GM23248 (cell line): ENCODE data around the gene EFEMP2. TPM values are rescaled to one million over a fixed set of nuclear protein-coding genes. Genes with fewer than 3 reads are reported as not detected.

ENCODE experiments used
- DNase-seq: peaks from one replicate; pipeline ENCODE4 v3.0.0-alpha.2; 2015
- H2AFZ ChIP-seq: fragments of 200-600 bp; sonication (generic); 2 replicates; pipeline ENCODE4 v1.6.1; 2016; ENCODE audit warnings: antibody characterized with exemption
- H3F3A ChIP-seq: fragments of 200-600 bp; sonication (generic); 2 replicates; pipeline ENCODE4 v1.6.1; 2016; ENCODE audit warnings: mild to moderate bottlenecking, antibody characterized with exemption, mixed run types; ENCODE audit not compliant: insufficient read depth
- H3K27ac ChIP-seq: fragments of 200-600 bp; sonication (generic); 2 replicates; pipeline ENCODE4 v1.5.1; 2016; ENCODE audit warnings: mild to moderate bottlenecking
- H3K27me3 ChIP-seq: fragments of 200-600 bp; sonication (generic); replicated peaks from 2 replicates; pipeline ENCODE4 v1.6.1; 2016; ENCODE audit warnings: mild to moderate bottlenecking; ENCODE audit not compliant: insufficient read depth
- H3K36me3 ChIP-seq: fragments of 200-600 bp; sonication (generic); 2 replicates; pipeline ENCODE4 v1.6.1; 2016; ENCODE audit warnings: low read depth, mild to moderate bottlenecking
- H3K4me1 ChIP-seq: fragments of 200-600 bp; sonication (generic); 2 replicates; pipeline ENCODE4 v1.6.1; 2016; ENCODE audit warnings: mild to moderate bottlenecking; ENCODE audit not compliant: insufficient read depth
- H3K4me2 ChIP-seq: fragments of 200-600 bp; sonication (generic); one replicate; pipeline ENCODE4 v1.6.1; 2016; ENCODE audit warnings: mild to moderate bottlenecking; ENCODE audit not compliant: unreplicated experiment
- H3K4me3 ChIP-seq: fragments of 200-600 bp; sonication (generic); 2 replicates; pipeline ENCODE4 v1.5.1; 2016; ENCODE audit warnings: mild to moderate bottlenecking
- H3K79me2 ChIP-seq: fragments of 200-600 bp; sonication (generic); 2 replicates; pipeline ENCODE4 v1.6.1; 2016; ENCODE audit warnings: mild to moderate bottlenecking; ENCODE audit not compliant: insufficient read depth
- H3K9ac ChIP-seq: fragments of 200-600 bp; sonication (generic); 2 replicates; pipeline ENCODE4 v1.6.1; 2016; ENCODE audit warnings: mild to moderate bottlenecking
- H3K9me2 ChIP-seq: fragments of 200-600 bp; sonication (generic); 2 replicates; pipeline ENCODE4 v1.6.1; 2016; ENCODE audit warnings: mixed run types, mild to moderate bottlenecking, moderate library complexity; ENCODE audit not compliant: insufficient read depth
- H3K9me3 ChIP-seq: fragments of 200-600 bp; sonication (generic); one replicate; pipeline ENCODE4 v1.6.1; 2017; ENCODE audit warnings: low read depth
- H4K20me1 ChIP-seq: fragments of 200-600 bp; sonication (generic); 2 replicates; pipeline ENCODE4 v1.6.0; 2016; ENCODE audit not compliant: insufficient read depth
- EZH2 ChIP-seq: fragments of 200-600 bp; sonication (generic); IDR thresholded peaks from 2 replicates; pipeline ENCODE4 v1.6.1; 2018; ENCODE audit warnings: antibody characterized with exemption, mild to moderate bottlenecking; ENCODE audit not compliant: insufficient read depth, poor library complexity, severe bottlenecking
- EZH2phosphoT487 ChIP-seq: fragments of 200-600 bp; sonication (generic); IDR thresholded peaks from 2 replicates; pipeline ENCODE4 v1.6.1; 2018; ENCODE audit warnings: antibody characterized with exemption, moderate library complexity, mild to moderate bottlenecking, low read depth; ENCODE audit not compliant: insufficient read depth
- WGBS, 2 experiments: methylation state at CpG; one replicate each; pipeline ENCODE4 v1.1.6; 2015 to 2017; ENCODE audit warnings: low lambda C conversion rate in 2 of 2, low coverage in 1 of 2; ENCODE audit errors: missing lambda C conversion rate in 2 of 2; 5-methylcytosine and 5-hydroxymethylcytosine counted together
- in situ Hi-C: fragments of 300-500 bp; cut with MboI; formaldehyde crosslinking; loops from 2 replicates; pipeline ENCODE4 v1.15.0; 2020
- polyA plus RNA-seq: library from polyadenylated mRNA; unstranded; fragments of >200 nt; fragmentation: Nextera tagmentation; extraction: Ambion mirVana; gene quantifications from 2 replicates; pipeline ENCODE4 v1.2.1, GENCODE V29; 2016
- total RNA-seq: library from RNA; depleted of rRNA; stranded (reverse); fragments of >200 nt; shearing (Covaris generic); gene quantifications from 2 replicates; pipeline ENCODE4 v1.2.3, GENCODE V29; 2014; rRNA removed

The EFEMP2 gene
- total RNA-seq (308 and 328 TPM in 2 replicates), polyA plus RNA-seq (520 and 545 TPM in 2 replicates)

- H3K4me3 ChIP-seq, result peak within 1 kb of the TSS; percentile 85
- peak within 1 kb of the TSS; percentile 87 for H2AFZ ChIP-seq
- in situ Hi-C loops, result no loop called here
These were observed at the start of gene EFEMP2 for GRCh38 chr11:65872586-65873317. EFEMP2 (minus strand) TSS chr11:65872800; CDS start chr11:65872354, 446 bp downstream.

GRCh38 chr11:65921876-65922275, 49.3 kb upstream of the EFEMP2 start:
- H3K4me3 ChIP-seq, result no peak overlapping the region
- H2AFZ ChIP-seq, result no peak overlapping the region
- no peak overlapping the region for H3K27ac ChIP-seq
- H3K9me2 ChIP-seq, result no peaks in the 10 kb centered on the region
- 81 to 84% methylated on average over 10 of the region's 10 CpGs for WGBS, 2 experiments
- in situ Hi-C loops, result no loop called here
- no peaks in the 10 kb centered on the region for H3K9me3 ChIP-seq
- H3K27me3 ChIP-seq, result no peaks in the 10 kb centered on the region
- no peak for DNase-seq
- peaks cover 19% of the 10 kb centered on the region; the same call in 1 of the 2 replicates for H3K36me3 ChIP-seq
- no peaks in the 10 kb centered on the region for H4K20me1 ChIP-seq
- TF ChIP-seq EZH2 (no peak), EZH2phosphoT487 (no peak)
- no peak overlapping the region for H3K9ac ChIP-seq
- no peak overlapping the region for H3K4me2 ChIP-seq
- H3K79me2 ChIP-seq, result peaks cover 61% of the 10 kb centered on the region
- H3K4me1 ChIP-seq, result peaks cover 20% of the 10 kb centered on the region
- H3F3A ChIP-seq, result peaks cover 40% of the 10 kb centered on the region

More at GRCh38 chr11:65872586-65873317, at the start of gene EFEMP2:
- peaks cover 16% of the 10 kb centered on the region for H3K4me1 ChIP-seq
- H3F3A ChIP-seq, result peaks cover 27% of the 10 kb centered on the region
- 1 to 3% methylated on average over 41 to 63 of the region's 69 CpGs for WGBS, 2 experiments
- peak within 1 kb of the TSS; percentile 89 for H3K4me2 ChIP-seq
- no peaks in the 10 kb centered on the region for H4K20me1 ChIP-seq
- H3K36me3 ChIP-seq, result peaks cover 13% of the 10 kb centered on the region; the same call in 1 of the 2 replicates
- no peaks in the 10 kb centered on the region for H3K27me3 ChIP-seq
- H3K79me2 ChIP-seq, result peaks cover 46% of the 10 kb centered on the region
- H3K9me2 ChIP-seq, result no peaks in the 10 kb centered on the region
- peak; percentile 70 for DNase-seq
- H3K9ac ChIP-seq, result peak within 1 kb of the TSS; percentile 93
- H3K9me3 ChIP-seq, result no peaks in the 10 kb centered on the region
- H3K27ac ChIP-seq, result peak within 1 kb of the TSS; percentile 74
- TF ChIP-seq EZH2phosphoT487 (no peak), EZH2 (no peak)

- in situ Hi-C loops, result no loop called here
- Histone ChIP-seq H3K4me2 (peak overlapping the region; percentile 87), H3K4me1 (peaks cover 28% of the 10 kb centered on the region), H3K36me3 (peaks cover 19% of the 10 kb centered on the region; the same call in 1 of the 2 replicates), H4K20me1 (no peaks in the 10 kb centered on the region), H3K79me2 (peaks cover 67% of the 10 kb centered on the region), H3K9ac (peak overlapping the region; percentile 82), H3K4me3 (peak overlapping the region; percentile 93), H3K9me3 (no peaks in the 10 kb centered on the region), H3F3A (peaks cover 46% of the 10 kb centered on the region), H3K27ac (no peak overlapping the region), H2AFZ (no peak overlapping the region), H3K9me2 (no peaks in the 10 kb centered on the region), H3K27me3 (no peaks in the 10 kb centered on the region)
- peak; percentile 49 for DNase-seq
- no peak for TF ChIP-seq EZH2
- TF ChIP-seq EZH2phosphoT487, result no peak
- WGBS, 2 experiments, result 44 to 54% methylated on average over 7 to 12 of the region's 12 CpGs
These were observed 48.5 kb upstream of the EFEMP2 start for GRCh38 chr11:65921033-65921555.

GRCh38 chr11:65920372-65920802, 47.8 kb upstream of the EFEMP2 start:
- Histone ChIP-seq H3K27ac (no peak overlapping the region), H3K9me2 (no peaks in the 10 kb centered on the region), H2AFZ (no peak overlapping the region), H3K79me2 (peaks cover 67% of the 10 kb centered on the region), H3K9me3 (no peaks in the 10 kb centered on the region), H4K20me1 (no peaks in the 10 kb centered on the region), H3K9ac (peak overlapping the region; percentile 82), H3K4me3 (peak overlapping the region; percentile 93), H3K36me3 (peaks cover 19% of the 10 kb centered on the region; the same call in 1 of the 2 replicates), H3F3A (peaks cover 48% of the 10 kb centered on the region), H3K27me3 (no peaks in the 10 kb centered on the region), H3K4me1 (peaks cover 33% of the 10 kb centered on the region), H3K4me2 (peak overlapping the region; percentile 87)
- in situ Hi-C loops, result no loop called here
- TF ChIP-seq EZH2phosphoT487 (no peak), EZH2 (no peak)
- no peak for DNase-seq
- 48 to 51% methylated on average over 15 of the region's 15 CpGs for WGBS, 2 experiments
